Measurements from ENCODE around the gene HEPACAM2. TPM values are rescaled to one million over a fixed set of nuclear protein-coding genes. Genes with fewer than 3 reads are reported as not detected.

Gene HEPACAM2
- polyA plus RNA-seq, 1 of the 3 experiments (the other 2 are of a cell fraction): not detected

- TF ChIP-seq PBX3 (IDR thresholded peaks at IDR 0.05): peak; percentile 68
- no peak for TF ChIP-seq RXRA (IDR thresholded peaks at IDR 0.05; ENCODE audit: borderline replicate concordance, low read depth)
- peak in 1 of 2 experiments; percentile 32; a peak in 1 of 4 replicates for TF ChIP-seq EP300 (IDR thresholded peaks at IDR 0.05; ENCODE audit: borderline replicate concordance in 1 of 2, low read depth in 1 of 2, low read length in 1 of 2)
- TF ChIP-seq RCOR1 (IDR thresholded peaks at IDR 0.05; ENCODE audit: low read length): no peak
- peak; percentile 70 for TF ChIP-seq TCF12 (IDR thresholded peaks at IDR 0.05)
- TF ChIP-seq FOXM1 (IDR thresholded peaks at IDR 0.05; ENCODE audit: low read depth): no peak
- peak; percentile 50; the same call in 1 of the 2 replicates for TF ChIP-seq JUND (IDR thresholded peaks at IDR 0.05)
- Histone ChIP-seq H4K20me1 (ENCODE audit: insufficient read depth) (no peaks in the 10 kb centered on the region), H3K79me2 (ENCODE audit: insufficient read depth) (no peaks in the 10 kb centered on the region), H3K9me3 (0 out of 2 replicates have a peak, but pooled peaks cover 3% of the 10 kb centered on the region), H3K27ac (ENCODE audit: low read depth in 2 of 2, low read length in 1 of 2) (no peak overlapping the region), H2AFZ (ENCODE audit: low read depth) (no peak overlapping the region), H3K4me3 (ENCODE audit: low read depth in 2 of 2, low read length in 1 of 2) (no peak overlapping the region), H3K27me3 (ENCODE audit: insufficient read depth) (no peaks in the 10 kb centered on the region), H3K4me2 (no peak overlapping the region), H3K4me1 (ENCODE audit: control insufficient read depth in 1 of 2, insufficient read depth in 2 of 2, low read depth in 1 of 2, low read length in 1 of 2) (no peaks in the 10 kb centered on the region; a peak in 1 of 4 replicates), H3K9ac (no peak overlapping the region), H3F3A (replicated peaks; ENCODE audit: insufficient read depth) (no peaks in the 10 kb centered on the region), H3K36me3 (replicated peaks in 1 of 2; ENCODE audit: control insufficient read depth in 1 of 2, insufficient read depth in 2 of 2, low read length in 1 of 2) (peaks cover 0 to 3% of the 10 kb centered on the region in 2 experiments), H3K9me2 (peaks cover 2% of the 10 kb centered on the region; the same call in 1 of the 2 replicates)
- ChIA-PET CTCF (interaction anchor here (1.5 kb wide), 1 partner anchor 67 kb away, joined by 6 read pairs; no protein-coding TSS in a partner anchor), POLR2A (no interaction called here)
- DNase-seq: no peak
- 4% methylated on average over 3 of the region's 3 CpGs for WGBS (ENCODE audit: low lambda C conversion rate)
Measured at GRCh38 chr7:93161181-93161762, 65.0 kb downstream of the HEPACAM2 start.

GRCh38 chr7:93160410-93160809, 65.9 kb downstream of the HEPACAM2 start:
- Histone ChIP-seq H3K9me2 (peaks cover 2% of the 10 kb centered on the region; the same call in 1 of the 2 replicates), H3K4me1 (ENCODE audit: control insufficient read depth in 1 of 2, insufficient read depth in 2 of 2, low read depth in 1 of 2, low read length in 1 of 2) (no peaks in the 10 kb centered on the region; a peak in 1 of 4 replicates), H3K9ac (no peak overlapping the region), H3F3A (replicated peaks; ENCODE audit: insufficient read depth) (no peaks in the 10 kb centered on the region), H3K27me3 (ENCODE audit: insufficient read depth) (no peaks in the 10 kb centered on the region), H4K20me1 (ENCODE audit: insufficient read depth) (no peaks in the 10 kb centered on the region), H3K79me2 (ENCODE audit: insufficient read depth) (no peaks in the 10 kb centered on the region), H3K36me3 (replicated peaks in 1 of 2; ENCODE audit: control insufficient read depth in 1 of 2, insufficient read depth in 2 of 2, low read length in 1 of 2) (peaks cover 0 to 3% of the 10 kb centered on the region in 2 experiments), H3K9me3 (0 out of 2 replicates have a peak, but pooled peaks cover 3% of the 10 kb centered on the region), H2AFZ (ENCODE audit: low read depth) (no peak overlapping the region), H3K27ac (ENCODE audit: low read depth in 2 of 2, low read length in 1 of 2) (no peak overlapping the region), H3K4me2 (no peak overlapping the region), H3K4me3 (ENCODE audit: low read depth in 2 of 2, low read length in 1 of 2) (no peak overlapping the region)
- no peak for DNase-seq
- 0% methylated on average over 1 of the region's 1 CpG for WGBS (ENCODE audit: low lambda C conversion rate)
- CTCF ChIA-PET: no interaction called here
- POLR2A ChIA-PET: no interaction called here
- no peak for TF ChIP-seq RFX5 (IDR thresholded peaks at IDR 0.05; ENCODE audit: low read length)
- peak; percentile 48 for TF ChIP-seq RXRA (IDR thresholded peaks at IDR 0.05; ENCODE audit: borderline replicate concordance, low read depth)
- TF ChIP-seq GABPA (IDR thresholded peaks at IDR 0.05; ENCODE audit: low read depth): no peak
- TF ChIP-seq SMC3 (IDR thresholded peaks at IDR 0.05; ENCODE audit: low read depth, low read length): no peak
- TF ChIP-seq TCF12 (IDR thresholded peaks at IDR 0.05): peak; percentile 41; the same call in 1 of the 2 replicates
- TF ChIP-seq PBX3 (IDR thresholded peaks at IDR 0.05): peak; percentile 64
- no peak for TF ChIP-seq GATA2 (CRISPR knock-in tag; IDR thresholded peaks at IDR 0.05)
- no peak for TF ChIP-seq NFIC (IDR thresholded peaks at IDR 0.05; ENCODE audit: borderline replicate concordance)
- TF ChIP-seq, protein P1, sequence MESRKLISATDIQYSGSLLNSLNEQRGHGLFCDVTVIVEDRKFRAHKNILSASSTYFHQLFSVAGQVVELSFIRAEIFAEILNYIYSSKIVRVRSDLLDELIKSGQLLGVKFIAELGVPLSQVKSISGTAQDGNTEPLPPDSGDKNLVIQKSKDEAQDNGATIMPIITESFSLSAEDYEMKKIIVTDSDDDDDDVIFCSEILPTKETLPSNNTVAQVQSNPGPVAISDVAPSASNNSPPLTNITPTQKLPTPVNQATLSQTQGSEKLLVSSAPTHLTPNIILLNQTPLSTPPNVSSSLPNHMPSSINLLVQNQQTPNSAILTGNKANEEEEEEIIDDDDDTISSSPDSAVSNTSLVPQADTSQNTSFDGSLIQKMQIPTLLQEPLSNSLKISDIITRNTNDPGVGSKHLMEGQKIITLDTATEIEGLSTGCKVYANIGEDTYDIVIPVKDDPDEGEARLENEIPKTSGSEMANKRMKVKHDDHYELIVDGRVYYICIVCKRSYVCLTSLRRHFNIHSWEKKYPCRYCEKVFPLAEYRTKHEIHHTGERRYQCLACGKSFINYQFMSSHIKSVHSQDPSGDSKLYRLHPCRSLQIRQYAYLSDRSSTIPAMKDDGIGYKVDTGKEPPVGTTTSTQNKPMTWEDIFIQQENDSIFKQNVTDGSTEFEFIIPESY (IDR thresholded peaks at IDR 0.05; ENCODE audit: borderline replicate concordance, low read depth): no peak
- TF ChIP-seq MAX (IDR thresholded peaks at IDR 0.05; ENCODE audit: low read depth): no peak
- no peak for TF ChIP-seq EP300 (IDR thresholded peaks at IDR 0.05; ENCODE audit: borderline replicate concordance in 1 of 2, low read depth in 1 of 2, low read length in 1 of 2)
- TF ChIP-seq TAF1 (IDR thresholded peaks at IDR 0.05; ENCODE audit: borderline replicate concordance, low read depth, low read length): no peak
- no peak for TF ChIP-seq MEF2A (IDR thresholded peaks at IDR 0.05; ENCODE audit: borderline replicate concordance, low read depth)
- TF ChIP-seq JUND (IDR thresholded peaks at IDR 0.05): peak; percentile 13; the same call in 1 of the 2 replicates
- no peak for TF ChIP-seq NRF1 (IDR thresholded peaks at IDR 0.05; ENCODE audit: low read depth, low read length)

Data from SK-N-SH (cell line).